SK-N-SH (cell line): Measurements from ENCODE around the gene CCDC138. TPM values are rescaled to one million over a fixed set of nuclear protein-coding genes. Genes with fewer than 3 reads are reported as not detected.

ENCODE experiments used
- EZH2phosphoT487 ChIP-seq: fragments of 200-600 bp; sonication (generic); IDR thresholded peaks from 2 replicates; pipeline ENCODE4 v1.6.1; 2017; ENCODE audit warnings: low read depth, mixed run types, mild to moderate bottlenecking, antibody characterized with exemption, moderate library complexity, borderline replicate concordance
- GATA2 ChIP-seq: sonication (generic); formaldehyde crosslinking; IDR thresholded peaks from 2 replicates; pipeline ENCODE4 v1.5.0; 2020; ENCODE audit warnings: mild to moderate bottlenecking, missing genetic modification reagents
- SIN3A ChIP-seq: IDR thresholded peaks from 2 replicates; pipeline ENCODE4 v1.6.1; 2012; ENCODE audit warnings: low read depth, mild to moderate bottlenecking, low read length, moderate library complexity, borderline replicate concordance
- SMC3 ChIP-seq: IDR thresholded peaks from 2 replicates; pipeline ENCODE4 v1.6.1; 2012; ENCODE audit warnings: low read depth, low read length, improper control_type of control experiment
- polyA plus RNA-seq, 3 experiments: library from polyadenylated mRNA; depleted of rRNA; stranded (reverse); fragments of >200 nt; gene quantifications; 2 replicates each; pipeline ENCODE4 v1.2.3, GENCODE V29; 2012
- small RNA-seq, 7 experiments: library from RNA; depleted of rRNA; stranded (forward); fragments of <200 nt; gene quantifications; one replicate each; pipeline ENCODE3, GENCODE V24; 2012
- TF ChIP-seq, protein P1 (sequence below): fragments of 200-600 bp; sonication (generic); IDR thresholded peaks from 2 replicates; pipeline ENCODE4 v1.6.1; 2017; ENCODE audit warnings: antibody characterized with exemption, mild to moderate bottlenecking, moderate library complexity

Gene CCDC138
- polyA plus RNA-seq, 1 of the 3 experiments (the other 2 are of a cell fraction): 1.2 TPM

DNA sequence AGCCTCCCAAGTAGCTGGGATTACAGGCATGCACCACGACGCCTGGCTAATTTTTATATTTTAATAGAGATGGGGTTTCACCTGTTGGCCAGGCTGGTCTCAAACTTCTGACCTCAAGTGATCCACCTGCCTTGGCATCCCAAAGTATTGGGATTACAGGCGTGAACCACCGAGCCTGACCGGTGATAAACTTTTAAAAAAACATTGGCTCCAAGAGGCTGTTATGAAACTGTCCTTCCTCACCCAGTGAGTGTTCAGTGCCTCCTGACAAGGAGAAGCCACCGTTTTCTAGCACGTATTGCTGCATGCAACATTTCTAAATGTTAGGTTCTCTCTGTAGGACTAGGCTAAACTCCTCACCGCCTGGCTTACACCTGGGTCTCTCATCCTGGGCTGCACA lies 139.2 kb downstream of the CCDC138 start (continued):
- TF ChIP-seq, protein P1, sequence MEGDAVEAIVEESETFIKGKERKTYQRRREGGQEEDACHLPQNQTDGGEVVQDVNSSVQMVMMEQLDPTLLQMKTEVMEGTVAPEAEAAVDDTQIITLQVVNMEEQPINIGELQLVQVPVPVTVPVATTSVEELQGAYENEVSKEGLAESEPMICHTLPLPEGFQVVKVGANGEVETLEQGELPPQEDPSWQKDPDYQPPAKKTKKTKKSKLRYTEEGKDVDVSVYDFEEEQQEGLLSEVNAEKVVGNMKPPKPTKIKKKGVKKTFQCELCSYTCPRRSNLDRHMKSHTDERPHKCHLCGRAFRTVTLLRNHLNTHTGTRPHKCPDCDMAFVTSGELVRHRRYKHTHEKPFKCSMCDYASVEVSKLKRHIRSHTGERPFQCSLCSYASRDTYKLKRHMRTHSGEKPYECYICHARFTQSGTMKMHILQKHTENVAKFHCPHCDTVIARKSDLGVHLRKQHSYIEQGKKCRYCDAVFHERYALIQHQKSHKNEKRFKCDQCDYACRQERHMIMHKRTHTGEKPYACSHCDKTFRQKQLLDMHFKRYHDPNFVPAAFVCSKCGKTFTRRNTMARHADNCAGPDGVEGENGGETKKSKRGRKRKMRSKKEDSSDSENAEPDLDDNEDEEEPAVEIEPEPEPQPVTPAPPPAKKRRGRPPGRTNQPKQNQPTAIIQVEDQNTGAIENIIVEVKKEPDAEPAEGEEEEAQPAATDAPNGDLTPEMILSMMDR: no peak
- no peak for TF ChIP-seq EZH2phosphoT487
- no peak for TF ChIP-seq GATA2
- TF ChIP-seq SIN3A: no peak
- TF ChIP-seq SMC3: no peak
- TF ChIP-seq, all 33 proteins: peak for 0

Small RNA genes within 50 kb of the gene (small RNA-seq; reads per million reads assigned to genes)
- 0 reads per million in 7 experiments for gene AC073415.1

Other genes starting within 250 kb of the CCDC138 start
- gene RANBP2, start 67.3 kb upstream of the CCDC138 start, polyA plus RNA-seq (2012; rRNA removed): 3.6 and 4.3 TPM in 2 replicates
- not detected in 2 replicates for gene EDAR, start 202.4 kb downstream of the CCDC138 start, polyA plus RNA-seq (2012; rRNA removed)